ACC112 (cell line): ENCODE measurements around the gene TCHP.
"Not testable (repeated sequence)": the region's sequence is repeated elsewhere in the genome, so short reads cannot be mapped to it uniquely, and the experiment has no call there.

ENCODE experiments used
- H2AFZ ChIP-seq: fragments of 200-600 bp; sonication (generic); one replicate; pipeline ENCODE4 v1.6.0; 2017; ENCODE audit warnings: antibody characterized with exemption, low read length; ENCODE audit not compliant: unreplicated experiment
- H3K27ac ChIP-seq: fragments of 200-600 bp; sonication (generic); 2 replicates; pipeline ENCODE4 v1.5.1; 2014; ENCODE audit warnings: low read depth, mild to moderate bottlenecking, antibody characterized with exemption, low read length, moderate library complexity
- H3K27me3 ChIP-seq: fragments of 200-600 bp; sonication (generic); 2 replicates; pipeline ENCODE4 v1.6.1; 2014; ENCODE audit warnings: mild to moderate bottlenecking, antibody characterized with exemption, low read length, moderate library complexity, mixed read lengths; ENCODE audit not compliant: insufficient read depth
- H3K36me3 ChIP-seq: fragments of 200-600 bp; sonication (generic); 2 replicates; pipeline ENCODE4 v1.6.1; 2016; ENCODE audit warnings: mild to moderate bottlenecking, antibody characterized with exemption, low read length, moderate library complexity, mixed read lengths; ENCODE audit not compliant: insufficient read depth
- H3K4me1 ChIP-seq: fragments of 200-600 bp; sonication (generic); one replicate; pipeline ENCODE4 v1.6.1; 2016; ENCODE audit warnings: low read length, mixed read lengths; ENCODE audit not compliant: insufficient read depth, unreplicated experiment, control insufficient read depth
- H3K4me3 ChIP-seq: fragments of 200-600 bp; sonication (generic); 2 replicates; pipeline ENCODE4 v1.5.1; 2014; ENCODE audit warnings: mild to moderate bottlenecking, low read depth, low read length
- H3K79me2 ChIP-seq: fragments of 200-600 bp; sonication (generic); one replicate; pipeline ENCODE4 v1.6.0; 2016; ENCODE audit warnings: low read length; ENCODE audit not compliant: control insufficient read depth, unreplicated experiment, insufficient read depth

The TCHP gene, protein sequence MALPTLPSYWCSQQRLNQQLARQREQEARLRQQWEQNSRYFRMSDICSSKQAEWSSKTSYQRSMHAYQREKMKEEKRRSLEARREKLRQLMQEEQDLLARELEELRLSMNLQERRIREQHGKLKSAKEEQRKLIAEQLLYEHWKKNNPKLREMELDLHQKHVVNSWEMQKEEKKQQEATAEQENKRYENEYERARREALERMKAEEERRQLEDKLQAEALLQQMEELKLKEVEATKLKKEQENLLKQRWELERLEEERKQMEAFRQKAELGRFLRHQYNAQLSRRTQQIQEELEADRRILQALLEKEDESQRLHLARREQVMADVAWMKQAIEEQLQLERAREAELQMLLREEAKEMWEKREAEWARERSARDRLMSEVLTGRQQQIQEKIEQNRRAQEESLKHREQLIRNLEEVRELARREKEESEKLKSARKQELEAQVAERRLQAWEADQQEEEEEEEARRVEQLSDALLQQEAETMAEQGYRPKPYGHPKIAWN

DNA sequence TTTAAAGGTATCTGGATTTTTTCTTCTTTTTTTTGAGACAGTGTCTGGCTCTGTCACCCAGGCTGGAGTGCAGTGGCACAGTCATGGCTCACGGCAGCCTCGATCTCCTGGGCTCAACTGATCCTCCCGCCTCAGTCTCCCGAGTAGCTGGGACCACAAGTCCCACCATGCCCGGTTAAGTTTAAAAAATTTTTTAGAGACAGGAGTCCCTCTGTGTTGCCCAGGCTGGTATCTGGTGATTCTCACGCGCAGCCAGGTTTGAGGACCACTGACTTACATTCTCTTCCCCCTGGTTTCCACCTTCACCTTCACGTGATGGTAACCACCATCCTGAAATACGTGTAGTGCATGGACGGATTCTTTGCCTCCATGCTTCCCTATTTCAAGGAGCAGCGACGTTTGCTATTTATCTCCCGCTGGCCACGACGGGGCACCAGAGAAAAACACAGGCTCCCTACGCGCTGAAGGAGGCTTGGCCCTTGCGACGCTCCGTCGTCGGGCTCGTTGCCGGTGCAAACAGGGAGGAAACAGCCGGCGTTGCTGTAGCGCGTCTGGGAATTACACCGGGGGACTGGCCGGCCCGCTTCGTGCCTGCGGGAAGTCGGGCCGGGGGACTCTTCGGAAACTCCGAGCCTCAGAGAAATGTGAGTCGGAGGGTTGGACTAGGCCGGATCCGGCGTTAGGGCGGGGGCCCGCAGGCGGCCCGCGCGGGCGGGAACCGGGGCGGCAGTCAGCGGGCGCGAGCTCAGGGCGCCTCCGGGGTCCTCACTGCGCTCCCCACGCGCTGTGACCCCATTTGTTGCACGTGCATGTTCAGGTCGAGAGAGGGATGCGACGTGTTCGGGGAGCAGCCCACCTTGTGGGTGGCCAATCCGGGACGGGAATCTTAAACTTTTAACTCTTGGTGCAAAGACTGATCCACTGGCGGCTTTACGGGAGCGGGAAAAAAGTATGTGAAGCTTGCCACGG lies at the start of gene TCHP:
Gene TCHP (plus strand): TSS at position 492 of the 969 bp plus-strand sequence. CDS start 2,753 bp downstream, outside the sequence.
- H3K27me3 ChIP-seq: no peaks in the 10 kb centered on the region
- peak within 1 kb of the TSS; percentile 75 for H3K27ac ChIP-seq
- H3K4me1 ChIP-seq: peaks cover 15% of the 10 kb centered on the region
- peaks cover 18% of the 10 kb centered on the region for H3K79me2 ChIP-seq
- peak within 1 kb of the TSS; percentile 93 for H2AFZ ChIP-seq
- peak within 1 kb of the TSS; percentile 81 for H3K4me3 ChIP-seq
- H3K36me3 ChIP-seq: peaks cover 17% of the 10 kb centered on the region; the same call in 1 of the 2 replicates

DNA sequence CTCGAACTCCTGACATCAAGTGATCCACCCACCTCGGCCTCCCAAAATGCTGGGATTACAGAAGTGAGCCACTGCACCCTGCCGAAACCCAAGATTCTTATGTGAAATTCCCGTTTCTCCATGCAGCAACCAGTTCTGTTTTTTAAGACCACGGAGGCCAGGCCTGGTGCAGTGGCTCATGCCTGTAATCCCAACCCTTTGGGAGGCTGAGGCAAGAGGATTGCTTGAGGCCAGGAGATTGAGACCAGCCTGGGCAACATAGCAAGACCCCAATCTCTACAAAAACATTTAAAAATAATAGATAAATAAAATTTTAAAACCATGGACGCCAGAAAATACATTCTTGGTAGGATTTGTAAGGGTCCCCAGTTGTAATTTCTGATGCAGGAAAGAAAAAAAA lies 49.6 kb upstream of the TCHP start:
- H3K27ac ChIP-seq: not testable (repeated sequence)

DNA sequence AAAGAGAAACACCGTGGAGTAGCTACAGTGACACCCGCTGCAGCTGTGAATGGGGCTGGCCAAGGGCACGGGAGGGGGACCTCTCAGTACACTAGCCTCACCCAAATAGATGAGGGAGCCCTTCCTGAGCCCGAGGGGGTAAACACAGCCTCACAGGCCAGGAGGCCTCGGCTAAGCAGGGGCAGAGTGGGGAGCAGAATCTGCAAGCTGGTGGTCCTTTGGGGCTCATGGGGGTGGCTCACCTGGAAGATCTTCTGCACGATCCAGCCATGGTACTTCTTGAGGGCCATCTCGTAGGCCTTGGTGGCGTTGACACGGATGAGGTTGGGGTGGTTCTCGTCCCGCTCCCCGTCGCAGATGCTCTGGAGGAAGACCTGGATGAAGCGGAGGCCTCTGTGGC lies 44.7 kb upstream of the TCHP start:
- H2AFZ ChIP-seq: no peak overlapping the region
- H3K4me1 ChIP-seq: no peaks in the 10 kb centered on the region
- no peak overlapping the region for H3K4me3 ChIP-seq
- no peak overlapping the region for H3K27ac ChIP-seq
- no peaks in the 10 kb centered on the region for H3K27me3 ChIP-seq
- no peaks in the 10 kb centered on the region for H3K36me3 ChIP-seq
- no peaks in the 10 kb centered on the region for H3K79me2 ChIP-seq

More for the DNA sequence above, 49.6 kb upstream of the TCHP start:
- not testable (repeated sequence) for H3K4me3 ChIP-seq, H2AFZ ChIP-seq, H3K27me3 ChIP-seq, H3K36me3 ChIP-seq, H3K79me2 ChIP-seq, H3K4me1 ChIP-seq

DNA sequence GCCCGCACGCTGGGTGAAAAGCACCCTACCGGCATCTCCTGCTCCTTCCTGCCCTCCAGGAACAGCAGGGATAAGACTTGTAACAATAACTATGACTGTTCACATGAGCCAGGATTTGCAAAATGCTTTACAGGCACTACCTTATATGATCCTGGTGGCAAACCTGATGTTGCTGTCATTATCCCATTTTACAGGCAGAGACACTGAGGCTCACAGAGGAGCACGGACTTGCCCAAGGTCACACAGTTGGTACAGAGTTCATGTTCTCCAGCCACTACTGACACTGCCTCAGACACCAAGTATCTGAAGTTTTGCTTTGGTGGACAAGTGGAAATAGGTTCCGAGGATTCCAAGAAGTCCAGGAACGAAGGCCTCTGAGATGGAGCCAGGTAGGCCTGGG lies 42.4 kb upstream of the TCHP start:
- no peaks in the 10 kb centered on the region for H3K4me1 ChIP-seq
- H3K4me3 ChIP-seq: no peak overlapping the region
- no peaks in the 10 kb centered on the region for H3K36me3 ChIP-seq
- no peak overlapping the region for H2AFZ ChIP-seq
- H3K27me3 ChIP-seq: no peaks in the 10 kb centered on the region
- H3K27ac ChIP-seq: no peak overlapping the region
- H3K79me2 ChIP-seq: no peaks in the 10 kb centered on the region

DNA sequence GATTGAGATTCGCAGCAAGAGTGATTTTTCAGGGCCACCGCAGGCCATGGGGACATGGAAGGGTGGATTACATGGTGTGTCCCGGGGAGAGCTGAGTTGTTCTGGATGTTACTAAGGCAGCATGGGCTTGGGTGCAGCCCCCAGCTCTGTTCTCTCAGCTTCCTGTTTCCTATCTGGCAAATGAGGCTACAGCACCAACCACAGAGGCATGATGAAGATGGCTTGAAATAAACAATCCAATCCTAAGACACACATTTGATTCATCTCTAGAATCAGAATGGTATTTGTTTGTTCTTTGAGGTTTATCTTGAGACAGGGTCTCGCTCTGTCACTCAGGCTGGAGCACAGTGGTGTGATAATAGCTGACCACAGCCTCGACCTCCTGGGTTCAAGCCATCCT lies 41.3 kb upstream of the TCHP start:
- no peaks in the 10 kb centered on the region for H3K79me2 ChIP-seq
- H2AFZ ChIP-seq: no peak overlapping the region
- H3K4me1 ChIP-seq: no peaks in the 10 kb centered on the region
- no peaks in the 10 kb centered on the region for H3K36me3 ChIP-seq
- no peak overlapping the region for H3K4me3 ChIP-seq
- H3K27me3 ChIP-seq: no peaks in the 10 kb centered on the region
- no peak overlapping the region for H3K27ac ChIP-seq

DNA sequence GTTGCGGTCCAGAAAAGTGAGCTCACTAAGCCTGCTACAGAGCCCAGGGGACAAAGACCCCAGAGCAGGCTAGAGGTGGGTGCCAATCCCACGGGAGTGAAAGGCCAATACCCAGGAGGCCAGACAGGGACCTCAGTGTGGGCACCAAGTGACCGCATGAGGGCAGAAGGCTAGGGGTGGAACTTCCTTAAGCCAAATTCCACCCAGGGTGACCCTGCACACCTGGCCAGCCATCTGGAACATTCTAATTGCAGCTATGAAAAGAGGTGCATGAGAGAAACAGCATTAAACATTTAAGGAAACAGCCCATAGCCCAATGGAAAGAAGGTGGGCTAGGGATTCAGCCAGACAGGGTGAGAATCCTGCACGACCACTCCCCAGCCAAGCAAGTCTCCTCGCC lies 39.1 kb upstream of the TCHP start:
- Histone ChIP-seq H3K4me1 (peaks cover 5% of the 10 kb centered on the region), H3K27ac (no peak overlapping the region), H3K4me3 (no peak overlapping the region), H3K79me2 (peaks cover 1% of the 10 kb centered on the region), H2AFZ (no peak overlapping the region), H3K27me3 (no peaks in the 10 kb centered on the region), H3K36me3 (no peaks in the 10 kb centered on the region)

DNA sequence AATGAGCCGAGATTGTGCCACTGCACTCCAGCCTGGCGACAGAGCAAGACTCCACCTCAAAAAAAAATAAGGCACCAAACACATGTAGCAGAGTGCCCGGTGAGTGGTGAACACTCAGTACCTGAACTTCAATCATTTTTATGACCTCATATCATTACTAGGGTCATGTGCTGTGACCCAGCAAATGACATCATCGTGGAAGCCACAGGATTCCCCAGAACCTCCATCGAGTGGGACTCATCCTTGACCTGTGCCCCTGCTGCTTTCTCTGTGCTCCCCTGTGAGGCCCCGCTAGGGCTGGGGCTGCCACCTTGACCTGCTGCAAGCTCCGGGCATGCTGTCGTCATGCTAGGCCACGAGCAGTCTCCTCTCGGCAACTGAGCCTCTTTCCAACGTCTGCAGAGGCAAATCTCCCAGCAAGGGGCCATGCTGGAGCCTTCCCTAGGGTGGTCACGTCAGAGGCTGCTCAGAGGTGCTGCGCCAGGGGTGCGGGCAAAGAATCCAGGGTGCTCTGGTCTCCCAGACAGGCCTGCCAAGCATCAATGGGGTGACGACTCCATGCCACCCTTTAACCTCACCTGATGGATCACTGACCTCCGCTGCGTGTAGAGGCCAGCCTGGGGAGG lies 38.3 kb upstream of the TCHP start:
- Histone ChIP-seq H3K4me3 (no peak overlapping the region), H3K36me3 (no peaks in the 10 kb centered on the region), H3K4me1 (peaks cover 5% of the 10 kb centered on the region), H3K79me2 (peaks cover 6% of the 10 kb centered on the region), H2AFZ (no peak overlapping the region), H3K27ac (no peak overlapping the region), H3K27me3 (no peaks in the 10 kb centered on the region)

DNA sequence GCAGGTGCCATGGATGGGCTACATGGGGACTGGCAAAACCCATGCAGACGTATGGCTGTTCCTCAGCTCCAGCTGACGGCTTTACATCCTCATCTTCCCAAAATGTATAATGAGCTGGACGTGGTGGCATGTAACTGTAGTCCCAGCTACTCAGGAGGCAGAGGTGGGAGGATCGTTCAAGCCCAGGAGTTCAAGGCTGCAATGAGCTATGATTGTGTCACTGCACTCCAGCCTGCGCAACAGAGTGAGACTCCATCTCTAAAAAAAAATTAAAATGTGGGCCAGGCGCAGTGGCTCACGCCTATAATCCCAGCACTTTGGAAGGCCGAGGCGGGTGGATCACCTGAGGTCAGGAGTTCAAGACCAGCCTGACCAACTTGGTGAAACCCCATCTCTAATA lies 37.6 kb upstream of the TCHP start:
- not testable (repeated sequence) for H3K4me1 ChIP-seq, H3K36me3 ChIP-seq, H2AFZ ChIP-seq, H3K27ac ChIP-seq, H3K79me2 ChIP-seq, H3K4me3 ChIP-seq, H3K27me3 ChIP-seq

DNA sequence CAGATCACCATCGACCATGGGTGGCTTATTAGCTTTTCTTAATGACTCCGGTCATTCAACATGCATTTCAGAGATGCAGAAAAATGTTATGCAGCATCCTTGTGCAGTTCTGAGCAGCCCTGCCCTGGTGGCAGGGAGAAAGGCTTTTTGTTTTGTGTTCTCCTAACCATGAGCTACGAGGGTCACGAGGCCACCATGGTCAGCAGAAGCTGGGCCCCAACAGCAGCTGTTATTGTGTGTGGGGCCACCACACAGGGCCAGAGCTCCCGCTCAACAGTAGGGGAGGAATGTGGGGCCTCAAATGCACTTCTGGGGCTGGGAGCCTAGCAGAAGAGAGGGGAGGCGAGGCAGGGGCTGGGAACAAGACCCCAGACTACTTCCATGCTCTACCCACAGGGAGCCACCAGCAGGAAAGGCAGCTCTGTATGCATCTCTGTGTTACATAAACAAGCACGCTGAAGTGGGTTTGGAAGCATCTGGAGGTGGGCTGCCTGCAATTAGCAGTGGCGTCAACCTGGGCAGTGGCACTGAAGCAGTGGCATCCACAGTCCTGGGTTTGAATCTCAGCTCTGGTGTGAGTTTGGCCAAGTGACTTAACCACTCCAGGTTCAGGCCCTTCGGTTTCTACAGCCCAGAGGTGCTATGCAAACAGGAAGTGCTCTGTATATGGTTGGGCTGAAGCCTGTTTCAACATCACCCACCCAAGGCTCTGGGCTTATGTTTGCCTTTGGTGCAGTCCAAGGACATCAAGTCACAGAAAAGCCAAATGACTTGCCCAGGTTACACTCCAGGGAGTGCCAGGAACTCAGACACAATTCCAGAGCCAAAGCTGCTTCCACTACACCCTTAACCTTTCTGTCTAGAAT lies 36.0 kb upstream of the TCHP start:
- Histone ChIP-seq H3K4me1 (peaks cover 5% of the 10 kb centered on the region), H3K27ac (no peak overlapping the region)

DNA sequence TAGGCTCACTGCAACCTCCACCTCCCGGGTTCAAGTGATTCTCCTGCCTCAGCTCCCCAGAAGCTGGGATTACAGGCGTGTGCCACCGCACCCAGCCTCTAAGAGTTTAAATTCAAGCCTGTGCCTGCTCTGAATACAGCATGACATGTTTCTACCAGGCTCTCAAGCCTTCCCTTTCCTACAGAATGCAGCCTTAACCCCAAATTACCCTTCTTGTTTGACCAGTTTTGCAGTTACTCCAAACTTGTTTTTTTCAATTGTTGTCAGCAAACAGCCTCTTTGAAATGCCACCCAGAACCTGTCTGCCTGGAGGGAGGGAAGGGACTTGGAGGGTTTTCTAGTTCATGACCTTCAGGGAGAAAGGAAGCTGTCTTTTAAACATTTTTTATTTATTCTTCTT lies 35.2 kb upstream of the TCHP start:
- no peaks in the 10 kb centered on the region for H3K27me3 ChIP-seq
- no peak overlapping the region for H3K4me3 ChIP-seq
- no peak overlapping the region for H3K27ac ChIP-seq
- H2AFZ ChIP-seq: no peak overlapping the region
- H3K4me1 ChIP-seq: peaks cover 5% of the 10 kb centered on the region
- peaks cover 17% of the 10 kb centered on the region for H3K79me2 ChIP-seq
- H3K36me3 ChIP-seq: no peaks in the 10 kb centered on the region

More for the DNA sequence above, 36.0 kb upstream of the TCHP start:
- Histone ChIP-seq H2AFZ (no peak overlapping the region), H3K27me3 (no peaks in the 10 kb centered on the region), H3K4me3 (no peak overlapping the region), H3K79me2 (peaks cover 14% of the 10 kb centered on the region), H3K36me3 (no peaks in the 10 kb centered on the region)
